IMR-90 (cell line): ENCODE measurements around the gene NAV1. TPM values are rescaled to one million over a fixed set of nuclear protein-coding genes. Genes with fewer than 3 reads are reported as not detected.

Experiments
- ATAC-seq: fragments of 200-7000 bp; cut with Tn5 transposase; 2 replicates; pipeline ENCODE4 v1.9.1; 2020; ENCODE audit warnings: low read depth, mild to moderate bottlenecking, moderate library complexity
- BruUV-seq: library from RNA; stranded (reverse); fragments of 400-500 nt; replicated peaks from 2 replicates; lab custom pipeline; 2021; lab: Mats Ljungman, UMichigan
- CTCF ChIA-PET: fragments of 300-600 bp; formaldehyde crosslinking; extraction: SDS; loops from one replicate; lab custom pipeline; 2021; ENCODE audit warnings: antibody characterized with exemption; lab: Yijun Ruan, JAX
- POLR2A ChIA-PET: fragments of 300-600 bp; sonication (Branson Sonifier 250); formaldehyde crosslinking; loops from one replicate; lab custom pipeline; 2022; ENCODE audit warnings: antibody characterized with exemption; ENCODE audit not compliant: unreplicated experiment; lab: Charles Lee
- DNase-seq: peaks from one replicate; pipeline ENCODE4 v3.0.0; 2013
- H2AFZ ChIP-seq: replicated peaks from 2 replicates; pipeline ENCODE3; 2013; ENCODE audit warnings: low read length, mild to moderate bottlenecking; ENCODE audit not compliant: poor library complexity
- H2AK5ac ChIP-seq: 2 replicates; pipeline ENCODE4 v1.6.1; 2013; ENCODE audit warnings: low read depth, low read length, inconsistent platforms
- H2AK9ac ChIP-seq: replicated peaks from 2 replicates; pipeline ENCODE3; 2013; ENCODE audit warnings: mild to moderate bottlenecking, low read depth, low read length, moderate library complexity; ENCODE audit not compliant: poor library complexity
- H2BK120ac ChIP-seq: 2 replicates; pipeline ENCODE4 v1.6.1; 2013; ENCODE audit warnings: low read depth, low read length, inconsistent platforms
- H2BK15ac ChIP-seq: 3 replicates; pipeline ENCODE4 v1.6.1; 2013; ENCODE audit warnings: low read depth, low read length, inconsistent platforms
- H2BK20ac ChIP-seq: 2 replicates; pipeline ENCODE4 v1.6.1; 2013; ENCODE audit warnings: low read depth, mild to moderate bottlenecking, inconsistent platforms, low read length, moderate library complexity
- H2BK5ac ChIP-seq: 2 replicates; pipeline ENCODE4 v1.6.1; 2013; ENCODE audit warnings: mild to moderate bottlenecking, low read depth, low read length, inconsistent platforms; ENCODE audit not compliant: poor library complexity, severe bottlenecking
- H3K14ac ChIP-seq: replicated peaks from 2 replicates; pipeline ENCODE4 v1.6.1; 2013; ENCODE audit warnings: low read depth, low read length, inconsistent platforms
- H3K18ac ChIP-seq: 2 replicates; pipeline ENCODE4 v1.6.1; 2013; ENCODE audit warnings: low read depth, low read length, control low read depth
- H3K23ac ChIP-seq: 2 replicates; pipeline ENCODE4 v1.6.1; 2013; ENCODE audit warnings: low read depth, low read length, inconsistent platforms
- H3K27ac ChIP-seq: 2 replicates; pipeline ENCODE4 v1.5.1; 2013; ENCODE audit warnings: mild to moderate bottlenecking, control low read depth, low read length; ENCODE audit not compliant: insufficient read depth
- H3K27me3 ChIP-seq: 2 replicates; pipeline ENCODE4 v1.6.1; 2013; ENCODE audit warnings: low read length; ENCODE audit not compliant: control insufficient read depth, insufficient read depth
- H3K36me3 ChIP-seq: 2 replicates; pipeline ENCODE4 v1.6.1; 2013; ENCODE audit warnings: low read length, mixed read lengths; ENCODE audit not compliant: control insufficient read depth, insufficient read depth
- H3K4ac ChIP-seq: 2 replicates; pipeline ENCODE4 v1.6.1; 2013; ENCODE audit warnings: low read depth, low read length, inconsistent platforms
- H3K4me1 ChIP-seq: 2 replicates; pipeline ENCODE4 v1.6.1; 2013; ENCODE audit warnings: low read length, mixed read lengths; ENCODE audit not compliant: control insufficient read depth, insufficient read depth
- H3K4me2 ChIP-seq: 2 replicates; pipeline ENCODE4 v1.6.1; 2013; ENCODE audit warnings: low read depth, mild to moderate bottlenecking, control low read depth, low read length, moderate library complexity
- H3K4me3 ChIP-seq: 2 replicates; pipeline ENCODE4 v1.5.1; 2013; ENCODE audit warnings: low read depth, mild to moderate bottlenecking, control low read depth, low read length, moderate library complexity; ENCODE audit not compliant: insufficient read depth
- H3K56ac ChIP-seq: 2 replicates; pipeline ENCODE4 v1.6.1; 2013; ENCODE audit warnings: low read length, inconsistent platforms; ENCODE audit not compliant: insufficient read depth; ENCODE audit errors: extremely low read depth
- H3K79me1 ChIP-seq, 2 experiments: 2 replicates each; pipeline ENCODE4 v1.6.1; 2013; ENCODE audit warnings: low read length in 2 of 2, inconsistent platforms in 1 of 2, low read depth in 1 of 2
- H3K9ac ChIP-seq: 2 replicates; pipeline ENCODE4 v1.6.1; 2013; ENCODE audit warnings: low read depth, low read length, control low read depth
- H3K9me1 ChIP-seq: 2 replicates; pipeline ENCODE4 v1.6.1; 2013; ENCODE audit warnings: low read length, inconsistent platforms; ENCODE audit not compliant: insufficient read depth
- H3K9me3 ChIP-seq: 2 replicates; pipeline ENCODE4 v1.6.1; 2013; ENCODE audit warnings: low read length; ENCODE audit not compliant: control insufficient read depth, insufficient read depth
- H4K20me1 ChIP-seq: 2 replicates; pipeline ENCODE4 v1.6.1; 2013; ENCODE audit warnings: low read length, inconsistent platforms; ENCODE audit not compliant: insufficient read depth
- H4K5ac ChIP-seq: 2 replicates; pipeline ENCODE4 v1.6.1; 2013; ENCODE audit warnings: mild to moderate bottlenecking, low read depth, low read length, control low read depth
- H4K8ac ChIP-seq, 2 experiments: 2 replicates each; pipeline ENCODE4 v1.6.1; 2013; ENCODE audit warnings: low read depth in 2 of 2, low read length in 2 of 2, control low read depth in 1 of 2, inconsistent platforms in 1 of 2
- H4K91ac ChIP-seq: 2 replicates; pipeline ENCODE4 v1.6.1; 2013; ENCODE audit warnings: low read depth, low read length, inconsistent platforms; ENCODE audit not compliant: insufficient read depth
- CEBPB ChIP-seq: IDR thresholded peaks from 2 replicates; pipeline ENCODE4 v1.6.1; 2012; ENCODE audit warnings: low read depth, low read length, improper control_type of control experiment
- CHD1 ChIP-seq: IDR thresholded peaks from 2 replicates; pipeline ENCODE4 v1.6.1; 2012; ENCODE audit warnings: low read depth, low read length, improper control_type of control experiment
- ELK1 ChIP-seq: fragments of 150-350 bp; IDR thresholded peaks from 2 replicates; pipeline ENCODE4 v1.6.1; 2016; ENCODE audit warnings: low read depth, mild to moderate bottlenecking, low read length, moderate library complexity, borderline replicate concordance
- FOS ChIP-seq: fragments of 150-350 bp; IDR thresholded peaks from 2 replicates; pipeline ENCODE4 v1.6.1; 2016; ENCODE audit warnings: low read depth, low read length
- MAZ ChIP-seq: IDR thresholded peaks from 2 replicates; pipeline ENCODE4 v1.6.1; 2012; ENCODE audit warnings: low read depth, mild to moderate bottlenecking, low read length, improper control_type of control experiment, moderate library complexity, borderline replicate concordance
- NFE2L2 ChIP-seq: fragments of 150-350 bp; IDR thresholded peaks from 2 replicates; pipeline ENCODE4 v1.6.1; 2016; ENCODE audit warnings: low read depth, mild to moderate bottlenecking, low read length
- POLR2A ChIP-seq: IDR thresholded peaks from 2 replicates; pipeline ENCODE4 v1.6.1; 2012; ENCODE audit warnings: mild to moderate bottlenecking, low read depth, low read length
- RAD21 ChIP-seq: IDR thresholded peaks from 2 replicates; pipeline ENCODE4 v1.6.1; 2012; ENCODE audit warnings: low read length, improper control_type of control experiment
- RCOR1 ChIP-seq: IDR thresholded peaks from 2 replicates; pipeline ENCODE4 v1.6.1; 2012; ENCODE audit warnings: mild to moderate bottlenecking, low read length, improper control_type of control experiment; ENCODE audit not compliant: insufficient replicate concordance
- RFX5 ChIP-seq: IDR thresholded peaks from 2 replicates; pipeline ENCODE4 v1.8.0; 2012; ENCODE audit warnings: low read depth, mild to moderate bottlenecking, low read length, moderate library complexity
- USF2 ChIP-seq: fragments of 150-350 bp; IDR thresholded peaks from 2 replicates; pipeline ENCODE4 v1.6.1; 2017; ENCODE audit warnings: mild to moderate bottlenecking, antibody characterized with exemption, low read length, low read depth
- WGBS, 2 experiments: methylation state at CpG; one replicate each; pipeline versions ENCODE4 v1.1.5 to v1.1.7; 2013; ENCODE audit warnings: missing lambda C conversion rate in 2 of 2; ENCODE audit not compliant: insufficient read length in 1 of 2; ENCODE audit errors: extremely low coverage in 2 of 2; 5-methylcytosine and 5-hydroxymethylcytosine counted together
- dilution Hi-C: fragments of 300-500 bp; cut with HindIII; formaldehyde crosslinking; loops from one replicate; pipeline ENCODE4 v1.14.3; 2018; ENCODE audit warnings: low sequenced_read_pairs; ENCODE audit not compliant: unreplicated experiment
- in situ Hi-C: fragments of 300-500 bp; cut with MboI; formaldehyde crosslinking; loops from 3 replicates; pipeline ENCODE4 v1.14.3; 2019; ENCODE audit warnings: low sequenced_read_pairs, inconsistent platforms, mixed read lengths
- intact Hi-C: fragments of 100-400 bp; cut with micrococcal nuclease; formaldehyde crosslinking; loops from 2 replicates; pipeline ENCODE4 v1.10.0; 2022
- polyA plus RNA-seq, 3 experiments: library from polyadenylated mRNA; depleted of rRNA; stranded (reverse); fragments of >200 nt; gene quantifications; 2 replicates each; pipeline ENCODE4 v1.2.3, GENCODE V29; 2012; ENCODE audit warnings: low replicate concordance in 1 of 3
- total RNA-seq: library from RNA; depleted of rRNA; stranded (reverse); fragments of >200 nt; gene quantifications from 2 replicates; pipeline ENCODE4 v1.2.3, GENCODE V29; 2012
- TF ChIP-seq, protein P1 (sequence below): conservative IDR thresholded peaks from 2 replicates; pipeline ENCODE4 v1.5.1; 2012; ENCODE audit warnings: mild to moderate bottlenecking, low read depth, low read length, improper control_type of control experiment

Gene NAV1
- total and polyA plus RNA-seq, 2 of the 4 experiments (the other 2 are of a cell fraction) = 14.0 to 23.1 TPM

DNA sequence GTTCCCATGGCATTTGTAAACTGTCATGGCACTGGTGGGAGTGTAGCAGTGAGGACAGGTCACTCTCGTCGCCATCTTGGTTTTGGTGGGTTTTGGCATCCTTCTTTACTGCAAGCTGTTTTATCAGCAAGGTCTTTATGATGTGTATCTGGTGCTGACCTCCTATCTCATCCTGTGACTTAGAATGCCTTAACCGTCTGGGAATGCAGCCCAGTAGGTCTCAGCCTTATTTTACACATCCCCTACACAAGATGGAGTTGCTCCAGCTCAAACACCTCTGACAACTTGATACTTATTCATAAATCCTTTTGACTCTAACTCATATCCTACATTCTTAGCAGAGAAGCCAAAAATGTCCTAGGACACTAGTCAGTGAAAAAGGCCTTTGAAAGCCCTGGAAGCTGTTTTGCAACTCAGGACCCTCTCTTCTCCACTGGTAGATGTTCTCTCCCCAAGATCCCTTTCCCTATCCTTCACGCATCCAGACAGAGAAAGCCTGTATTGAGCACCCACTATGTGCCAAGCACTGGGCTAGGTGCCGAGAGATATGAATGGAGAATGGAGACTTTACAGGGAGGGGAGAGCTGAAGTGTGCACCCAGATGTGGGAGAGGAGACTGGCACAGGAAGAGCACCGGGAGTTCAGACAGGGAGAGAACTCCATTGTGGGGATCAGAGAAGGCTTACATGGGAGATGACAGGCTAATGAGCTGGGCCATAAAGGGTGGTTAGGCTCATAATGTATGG lies 25.3 kb upstream of the NAV1 start (continued):
- no peak for TF ChIP-seq CHD1
- no peak for TF ChIP-seq MAZ

DNA sequence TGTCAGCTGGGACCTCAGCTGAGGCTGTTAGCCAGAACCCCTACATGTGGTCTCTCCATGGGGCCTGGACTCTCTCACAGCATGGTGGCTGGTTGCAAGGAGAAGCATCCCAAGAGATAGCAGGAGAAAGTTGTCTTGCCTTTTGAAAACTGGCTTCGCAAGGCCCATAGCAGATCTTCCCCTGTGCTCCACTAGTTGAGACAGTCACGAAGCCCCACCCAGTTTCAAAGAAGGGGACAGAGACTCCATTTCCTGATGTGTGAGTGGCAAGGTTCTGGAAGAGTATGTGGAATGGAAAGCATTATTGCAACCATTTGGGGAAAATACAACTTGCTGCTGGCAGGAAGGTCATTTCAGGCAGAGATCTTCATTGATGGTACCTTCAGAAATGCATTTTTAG lies 24.5 kb upstream of the NAV1 start:
- Histone ChIP-seq H3K27ac (no peak overlapping the region), H4K8ac (no peak overlapping the region), H2BK15ac (no peak overlapping the region), H3K9me3 (no peaks in the 10 kb centered on the region), H2AK9ac (no peak overlapping the region), H3K9ac (no peak overlapping the region), H3K36me3 (no peaks in the 10 kb centered on the region), H3K79me1 (peaks cover 3 to 7% of the 10 kb centered on the region in 2 experiments; a peak in 2 of 4 replicates), H2AFZ (no peak overlapping the region), H3K4ac (no peak overlapping the region), H3K23ac (no peak overlapping the region), H4K20me1 (no peaks in the 10 kb centered on the region), H2BK5ac (no peak overlapping the region), H3K18ac (no peak overlapping the region), H4K5ac (no peak overlapping the region), H2BK20ac (no peak overlapping the region), H3K4me2 (no peak overlapping the region), H3K14ac (0 out of 2 replicates have a peak overlapping the region, but pooled peaks have one; percentile 18), H3K4me3 (no peak overlapping the region), H2BK120ac (no peak overlapping the region), H3K56ac (no peak overlapping the region), H3K4me1 (peaks cover 9% of the 10 kb centered on the region), H3K27me3 (no peaks in the 10 kb centered on the region), H2AK5ac (no peak overlapping the region), H4K91ac (no peak overlapping the region), H3K9me1 (peaks cover 6% of the 10 kb centered on the region)
- ATAC-seq (no peak), DNase-seq (no peak)
- intact Hi-C loops (no loop called here), dilution Hi-C loops (no loop called here), in situ Hi-C loops (loop anchor here (10.0 kb wide), 1 partner anchor 70 kb away; no protein-coding TSS in a partner anchor)
- no TSS peak for BruUV-seq
- ChIA-PET POLR2A (no interaction called here), CTCF (interaction anchor here (2.3 to 6.2 kb wide), 3 partner anchors 32 to 79 kb away, joined by 22 to 103 read pairs (median 26); no protein-coding TSS in a partner anchor)
- WGBS, 2 experiments = no CpG with 5 or more reads among the region's 2 CpGs
- TF ChIP-seq FOS (no peak), CHD1 (no peak), CEBPB (no peak), RCOR1 (no peak), USF2 (no peak), RFX5 (no peak), NFE2L2 (no peak), POLR2A (no peak), ELK1 (no peak), MAZ (no peak), RAD21 (no peak)
- TF ChIP-seq, protein P1, sequence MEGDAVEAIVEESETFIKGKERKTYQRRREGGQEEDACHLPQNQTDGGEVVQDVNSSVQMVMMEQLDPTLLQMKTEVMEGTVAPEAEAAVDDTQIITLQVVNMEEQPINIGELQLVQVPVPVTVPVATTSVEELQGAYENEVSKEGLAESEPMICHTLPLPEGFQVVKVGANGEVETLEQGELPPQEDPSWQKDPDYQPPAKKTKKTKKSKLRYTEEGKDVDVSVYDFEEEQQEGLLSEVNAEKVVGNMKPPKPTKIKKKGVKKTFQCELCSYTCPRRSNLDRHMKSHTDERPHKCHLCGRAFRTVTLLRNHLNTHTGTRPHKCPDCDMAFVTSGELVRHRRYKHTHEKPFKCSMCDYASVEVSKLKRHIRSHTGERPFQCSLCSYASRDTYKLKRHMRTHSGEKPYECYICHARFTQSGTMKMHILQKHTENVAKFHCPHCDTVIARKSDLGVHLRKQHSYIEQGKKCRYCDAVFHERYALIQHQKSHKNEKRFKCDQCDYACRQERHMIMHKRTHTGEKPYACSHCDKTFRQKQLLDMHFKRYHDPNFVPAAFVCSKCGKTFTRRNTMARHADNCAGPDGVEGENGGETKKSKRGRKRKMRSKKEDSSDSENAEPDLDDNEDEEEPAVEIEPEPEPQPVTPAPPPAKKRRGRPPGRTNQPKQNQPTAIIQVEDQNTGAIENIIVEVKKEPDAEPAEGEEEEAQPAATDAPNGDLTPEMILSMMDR = no peak
